NCI-H2227 (cell line): ENCODE measurements around the gene TTC23.
A peak's percentile ranks its signal among the peaks of the same experiment; 100 is the strongest.

ENCODE experiments used
- DNase-seq: peaks from one replicate; lab custom pipeline; 2025; ENCODE audit not compliant: unreplicated experiment; lab: John Stamatoyannopoulos, UW

The TTC23 gene

GRCh38 chr15:99106417-99107220 lies 142.8 kb downstream of the TTC23 start:
- peak; percentile 4 for DNase-seq

DNA sequence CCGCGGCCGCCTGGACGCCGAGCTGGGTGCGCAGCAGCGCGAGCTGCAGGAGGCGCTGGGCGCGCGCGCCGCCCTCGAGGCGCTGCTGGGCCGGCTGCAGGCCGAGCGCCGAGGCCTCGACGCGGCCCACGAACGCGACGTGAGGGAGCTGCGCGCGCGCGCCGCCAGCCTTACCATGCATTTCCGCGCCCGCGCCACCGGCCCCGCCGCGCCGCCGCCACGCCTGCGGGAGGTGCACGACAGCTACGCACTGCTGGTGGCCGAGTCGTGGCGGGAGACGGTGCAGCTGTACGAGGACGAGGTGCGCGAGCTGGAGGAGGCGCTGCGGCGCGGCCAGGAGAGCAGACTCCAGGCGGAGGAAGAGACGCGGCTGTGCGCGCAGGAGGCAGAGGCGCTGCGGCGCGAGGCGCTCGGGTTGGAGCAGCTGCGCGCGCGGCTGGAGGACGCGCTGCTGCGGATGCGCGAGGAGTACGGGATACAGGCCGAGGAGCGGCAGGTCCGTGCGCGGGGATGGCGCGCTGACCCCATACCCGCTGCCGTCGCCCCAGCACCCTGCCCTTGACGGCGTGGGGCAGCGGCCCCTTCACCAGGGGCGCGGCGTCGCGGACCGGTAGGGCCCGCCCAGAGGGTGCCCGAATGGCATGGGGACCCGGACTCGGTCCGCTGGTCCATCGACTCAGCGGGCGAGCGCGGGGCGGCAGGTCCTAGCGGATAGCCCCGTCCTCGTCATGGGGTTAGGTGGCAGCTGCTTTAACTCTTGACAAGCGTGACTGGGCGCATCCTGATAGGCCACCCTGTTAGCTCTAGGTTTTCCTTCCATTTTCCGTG lies 143.7 kb downstream of the TTC23 start:
- DNase-seq = peak; percentile 82

DNA sequence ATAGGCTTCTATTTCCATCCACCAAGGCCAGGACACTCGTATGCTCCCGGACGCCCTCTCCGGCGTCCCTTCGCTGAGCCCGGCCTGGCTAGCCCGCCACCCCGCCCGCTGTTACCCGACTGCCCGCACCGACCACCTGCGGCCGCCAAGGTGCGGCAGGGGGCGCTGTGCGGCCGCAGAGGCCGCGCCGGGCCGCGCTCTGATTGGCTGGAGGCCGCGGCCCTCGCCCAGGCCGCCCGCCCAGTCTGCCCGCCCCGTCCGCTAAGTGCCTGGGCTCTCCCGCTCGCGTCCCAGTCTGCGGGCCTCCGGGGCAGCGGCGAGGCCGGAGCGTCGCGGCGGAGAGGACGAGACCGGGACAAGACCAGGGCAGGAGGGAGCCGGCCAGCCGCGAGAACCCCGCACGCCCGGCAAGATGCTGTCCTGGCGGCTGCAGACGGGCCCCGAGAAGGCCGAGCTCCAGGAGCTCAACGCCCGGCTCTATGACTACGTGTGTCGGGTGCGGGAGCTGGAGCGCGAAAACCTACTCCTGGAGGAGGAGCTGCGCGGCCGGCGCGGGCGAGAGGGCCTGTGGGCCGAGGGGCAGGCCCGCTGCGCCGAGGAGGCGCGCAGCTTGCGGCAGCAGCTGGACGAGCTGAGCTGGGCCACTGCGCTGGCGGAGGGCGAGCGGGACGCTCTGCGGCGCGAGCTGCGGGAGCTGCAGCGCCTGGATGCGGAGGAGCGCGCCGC lies 144.4 kb downstream of the TTC23 start, which contains the start of gene SYNM:
Gene SYNM (plus strand): TSS at position 293 of the 726 bp plus-strand sequence. CDS start 120 bp downstream, at position 413.
- DNase-seq = peak; percentile 89

- DNase-seq = no peak
Observed at GRCh38 chr15:99103279-99103678, 146.1 kb downstream of the TTC23 start.

GRCh38 chr15:99102332-99103235 lies 146.8 kb downstream of the TTC23 start:
- DNase-seq = no peak

DNA sequence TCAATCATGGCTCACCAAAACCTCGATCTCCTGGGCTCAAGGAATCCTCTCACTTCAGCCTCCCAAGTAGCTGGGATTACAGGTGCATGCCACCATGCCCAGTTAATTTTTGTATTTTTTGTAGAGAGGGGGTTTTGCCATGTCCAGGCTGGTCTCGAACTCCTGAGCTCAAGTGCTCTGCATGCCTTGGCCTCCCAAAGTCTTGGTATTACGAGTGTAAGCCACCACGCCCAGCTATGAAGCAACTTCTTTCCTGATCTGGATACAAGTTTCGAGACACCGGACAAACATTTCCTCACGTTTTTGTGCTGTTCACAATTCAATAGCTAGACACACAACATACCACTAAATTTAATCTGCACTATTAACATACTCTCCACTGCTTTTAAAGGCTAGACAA lies 147.9 kb downstream of the TTC23 start:
- no peak for DNase-seq

GRCh38 chr15:99100245-99101173 lies 148.9 kb downstream of the TTC23 start:
- peak; percentile 78 for DNase-seq

GRCh38 chr15:99099661-99100060 lies 149.7 kb downstream of the TTC23 start:
- DNase-seq = no peak

DNA sequence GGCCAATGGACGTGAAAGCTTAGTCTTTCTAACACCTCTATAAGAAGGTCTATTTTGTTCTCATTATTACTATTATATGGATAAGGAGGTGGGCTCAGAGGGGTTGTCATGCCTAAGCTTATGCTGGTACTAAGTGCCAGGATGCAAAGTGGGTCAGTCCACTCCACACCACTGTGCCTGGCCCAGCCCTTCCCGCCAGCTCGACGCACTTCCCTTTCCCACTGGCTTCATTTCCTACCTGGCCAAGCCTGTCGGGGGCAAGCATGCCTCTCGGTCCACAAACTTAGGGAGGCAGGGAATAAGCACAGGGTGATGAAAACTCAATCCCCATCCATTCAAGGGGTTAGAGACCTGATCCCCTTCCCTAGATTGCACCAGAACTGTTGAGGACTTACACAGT lies 150.4 kb downstream of the TTC23 start:
- DNase-seq = no peak

DNA sequence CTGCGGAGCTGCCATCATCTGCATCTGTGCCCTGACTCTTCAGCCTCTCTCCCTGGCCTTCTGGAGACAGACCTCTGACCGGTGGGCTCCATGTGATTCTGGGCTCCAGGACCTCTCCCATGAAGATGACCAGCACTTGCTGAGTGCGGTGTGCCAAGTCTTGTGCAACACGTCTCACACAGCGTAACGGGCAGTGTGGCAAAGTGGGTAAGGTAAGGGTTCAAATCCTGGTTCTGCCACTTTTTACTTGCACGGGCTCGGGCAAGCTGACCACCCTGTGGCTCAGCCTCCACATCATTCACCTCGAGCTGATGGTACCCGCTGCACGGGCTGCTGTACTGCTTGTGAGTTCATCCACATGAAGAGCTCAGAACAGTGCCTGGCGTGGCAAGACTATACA lies 151.0 kb downstream of the TTC23 start:
- no peak for DNase-seq

GRCh38 chr15:99097441-99098410 lies 151.7 kb downstream of the TTC23 start:
- DNase-seq = no peak

DNA sequence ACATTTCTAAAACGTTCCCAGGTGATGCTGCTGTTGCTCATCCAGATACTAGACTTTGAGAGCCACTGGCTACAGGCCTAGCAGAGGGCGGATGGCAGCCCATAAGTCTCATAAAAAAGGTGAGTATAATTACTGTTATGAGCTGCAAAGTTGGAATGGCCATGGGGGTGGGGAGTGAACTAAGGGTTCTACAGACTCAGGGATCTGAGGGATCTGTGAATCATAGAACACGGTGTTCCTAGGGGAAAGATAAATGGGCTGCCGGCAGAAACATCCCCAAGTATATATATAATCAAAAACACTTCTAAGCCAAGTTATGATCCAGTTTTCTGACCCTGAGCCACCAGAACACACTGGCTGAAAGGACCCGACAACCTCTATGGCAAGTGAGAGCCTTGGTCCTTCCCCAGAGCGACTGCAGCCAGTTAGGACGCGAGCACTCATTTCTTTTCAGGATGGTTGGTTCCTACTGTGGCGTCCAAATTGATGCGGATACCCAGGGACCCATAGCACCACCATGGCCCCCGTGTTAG lies 152.4 kb downstream of the TTC23 start:
- no peak for DNase-seq

DNA sequence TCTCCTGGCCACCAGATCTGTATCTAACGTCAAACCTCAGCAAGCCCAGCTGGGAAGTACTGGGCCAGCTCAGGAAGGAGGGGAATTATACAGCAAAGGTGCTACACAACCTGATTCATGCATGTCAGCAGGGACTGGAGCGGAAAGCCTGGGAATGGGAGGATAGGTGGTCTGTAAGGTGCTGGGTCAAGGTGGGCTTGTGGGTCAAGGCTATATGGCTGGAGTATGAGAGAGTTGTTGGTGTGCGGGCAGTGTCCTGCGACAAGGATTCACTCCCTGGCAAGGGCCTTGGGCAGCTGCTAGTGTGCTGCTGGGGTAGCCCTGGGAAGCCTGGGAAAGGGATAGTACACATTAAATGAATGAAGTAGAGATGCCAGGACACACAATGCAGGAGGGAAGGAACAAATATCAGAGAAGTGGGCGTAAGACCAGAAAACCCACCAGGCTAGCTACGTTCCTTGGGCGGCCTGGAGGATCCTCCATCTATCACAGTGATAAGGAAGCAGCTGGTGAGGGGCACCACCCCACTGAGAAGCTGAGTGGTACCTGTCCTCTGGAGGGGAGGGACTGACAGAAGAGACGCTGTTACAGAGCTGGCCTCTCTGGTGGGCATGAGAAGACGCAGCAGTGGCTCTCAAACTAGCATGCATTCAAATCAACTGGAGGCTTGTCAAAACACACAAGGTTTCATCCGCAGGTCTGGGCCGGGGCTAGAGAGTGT lies 153.0 kb downstream of the TTC23 start:
- DNase-seq = no peak

DNA sequence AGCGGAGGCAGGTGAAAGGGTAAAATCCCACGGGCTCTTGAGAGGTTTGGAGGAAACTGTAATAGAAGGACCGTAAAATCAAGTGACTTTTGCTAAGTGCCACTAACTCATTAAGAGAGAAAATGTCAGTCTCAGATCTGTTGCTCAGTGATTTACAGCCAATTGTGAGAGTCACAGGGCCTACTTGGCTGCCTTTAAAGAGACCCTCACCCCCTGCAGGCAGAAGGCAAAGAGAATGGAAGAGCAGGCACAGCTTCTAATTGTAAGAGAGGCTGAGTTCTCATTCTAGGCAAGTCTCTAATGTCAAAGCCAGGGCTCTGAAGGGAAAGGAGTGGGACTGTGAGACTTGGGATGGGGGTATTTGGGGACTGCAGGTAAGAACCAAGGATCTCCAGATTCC lies 153.8 kb downstream of the TTC23 start:
- no peak for DNase-seq

GRCh38 chr15:99092554-99093172 lies 156.7 kb downstream of the TTC23 start:
- DNase-seq = no peak

DNA sequence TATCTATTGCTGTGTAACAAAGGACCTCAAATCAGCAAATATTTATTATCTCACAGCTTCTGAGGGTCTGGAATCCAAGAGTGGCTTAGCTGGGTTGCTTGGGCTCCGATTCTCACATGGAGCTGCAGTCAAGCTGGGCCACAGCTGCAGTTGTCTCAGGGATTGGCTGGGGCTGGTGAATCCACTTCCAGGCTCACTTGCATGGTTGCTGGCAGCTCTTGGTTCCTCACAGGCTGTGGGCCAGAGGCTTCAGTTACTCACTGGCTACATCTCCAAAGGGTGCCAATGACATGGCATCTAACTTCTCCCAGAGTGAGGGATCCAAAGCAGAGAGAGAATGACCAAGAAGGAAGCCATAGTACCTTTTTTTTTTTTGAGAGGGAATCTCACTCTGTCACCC lies 158.4 kb downstream of the TTC23 start:
- no peak for DNase-seq
